HepG2 (cell line): ENCODE measurements around the gene METAP1D. TPM values are rescaled to one million over a fixed set of nuclear protein-coding genes. Genes with fewer than 3 reads are reported as not detected.

Experiments used
- CREB3 ChIP-seq: sonication (generic); formaldehyde crosslinking; IDR thresholded peaks from 2 replicates; pipeline ENCODE4 v1.5.0; 2020; ENCODE audit warnings: missing genetic modification reagents
- CSRNP2 ChIP-seq: sonication (generic); formaldehyde crosslinking; conservative IDR thresholded peaks from 2 replicates; pipeline ENCODE4 v1.8.0; 2022; ENCODE audit warnings: low read depth, missing genetic modification reagents
- GMEB1 ChIP-seq: sonication (generic); formaldehyde crosslinking; IDR thresholded peaks from 2 replicates; pipeline ENCODE4 v1.5.1; 2020; ENCODE audit warnings: missing genetic modification reagents, mild to moderate bottlenecking, borderline replicate concordance
- KAT8 ChIP-seq: IDR thresholded peaks from 2 replicates; pipeline ENCODE4 v1.6.1; 2016; ENCODE audit warnings: missing genetic modification reagents, missing compliant biosample characterization
- KDM5B ChIP-seq: sonication (generic); formaldehyde crosslinking; IDR thresholded peaks from 2 replicates; pipeline ENCODE4 v1.4.0; 2020; ENCODE audit warnings: missing genetic modification reagents, mild to moderate bottlenecking, borderline replicate concordance
- MTERF4 ChIP-seq: sonication (generic); formaldehyde crosslinking; IDR thresholded peaks from 2 replicates; pipeline ENCODE4 v1.8.0; 2023; ENCODE audit warnings: mild to moderate bottlenecking, missing genetic modification reagents
- MXI1 ChIP-seq: IDR thresholded peaks from 3 replicates; pipeline ENCODE4 v1.6.1; 2012; ENCODE audit warnings: low read depth, low read length, inconsistent platforms, borderline replicate concordance
- NCOA2 ChIP-seq: sonication (generic); formaldehyde crosslinking; IDR thresholded peaks from 2 replicates; pipeline ENCODE4 v1.8.0; 2022; ENCODE audit warnings: inconsistent platforms
- NCOR1 ChIP-seq: fragments of 200-600 bp; sonication (generic); IDR thresholded peaks from 2 replicates; pipeline ENCODE4 v1.7.0; 2017; ENCODE audit warnings: antibody characterized with exemption, low read length, borderline replicate concordance
- PHF21A ChIP-seq: sonication (generic); formaldehyde crosslinking; IDR thresholded peaks from 2 replicates; pipeline ENCODE4 v1.5.0; 2020; ENCODE audit warnings: mild to moderate bottlenecking, missing genetic modification reagents
- SYNCRIP ChIP-seq: fragments of 200-400 bp; formaldehyde crosslinking; IDR thresholded peaks from 2 replicates; pipeline ENCODE4 v1.6.1; 2018; ENCODE audit warnings: mild to moderate bottlenecking, low read depth, low read length; ENCODE audit not compliant: insufficient read depth
- TAF15 ChIP-seq: fragments of 200-400 bp; formaldehyde crosslinking; IDR thresholded peaks from one replicate; pipeline ENCODE4 v1.6.1; 2018; ENCODE audit warnings: mild to moderate bottlenecking, low read depth, low read length; ENCODE audit not compliant: poor library complexity, severe bottlenecking
- ZBTB20 ChIP-seq: sonication (generic); formaldehyde crosslinking; IDR thresholded peaks from 2 replicates; pipeline ENCODE4 v1.8.1; 2023; ENCODE audit warnings: missing genetic modification reagents, low read depth, mild to moderate bottlenecking, borderline replicate concordance
- ZNF160 ChIP-seq: sonication (generic); formaldehyde crosslinking; IDR thresholded peaks from 2 replicates; pipeline ENCODE4 v1.8.0; 2022; ENCODE audit warnings: mild to moderate bottlenecking, inconsistent platforms, missing genetic modification reagents
- ZNF256 ChIP-seq: sonication (generic); formaldehyde crosslinking; conservative IDR thresholded peaks from 2 replicates; pipeline ENCODE4 v1.4.0; 2020; ENCODE audit warnings: missing genetic modification reagents
- ZNF382 ChIP-seq: sonication (generic); formaldehyde crosslinking; IDR thresholded peaks from 2 replicates; pipeline ENCODE4 v1.5.0; 2020; ENCODE audit warnings: missing genetic modification reagents, mild to moderate bottlenecking, borderline replicate concordance
- ZNF558 ChIP-seq: sonication (generic); formaldehyde crosslinking; IDR thresholded peaks from 2 replicates; pipeline ENCODE4 v1.9.0; 2022; ENCODE audit warnings: mild to moderate bottlenecking, missing genetic modification reagents, borderline replicate concordance
- ZNF704 ChIP-seq: sonication (generic); formaldehyde crosslinking; IDR thresholded peaks from 2 replicates; pipeline ENCODE4 v1.8.1; 2023; ENCODE audit warnings: mild to moderate bottlenecking, inconsistent platforms, moderate library complexity, missing genetic modification reagents, borderline replicate concordance
- ZUFSP ChIP-seq: sonication (generic); formaldehyde crosslinking; IDR thresholded peaks from 2 replicates; pipeline ENCODE4 v1.9.0; 2021; ENCODE audit warnings: missing genetic modification reagents, mild to moderate bottlenecking, borderline replicate concordance
- polyA plus RNA-seq, 8 experiments: library from polyadenylated mRNA; depleted of rRNA in 3 of 8; stranded (reverse) in 7 of 8; unstranded in 1 of 8; fragments of >200 nt; fragmentation: Illumina TruSeq in 4 of 8; extraction: Trizol in 4 of 8; gene quantifications; 2 replicates each; pipeline versions ENCODE4 v1.2.1 to v1.2.3, GENCODE V29; 2011 to 2016; ENCODE audit warnings: low read depth in 4 of 8, missing spikeins in 1 of 8, mixed read lengths in 1 of 8; ENCODE audit not compliant: insufficient read depth in 1 of 8
- total RNA-seq, 5 experiments: library from RNA; depleted of rRNA; stranded (reverse); fragments of >200 nt; fragmentation: Illumina TruSeq; extraction: Trizol; gene quantifications; 2 replicates each; pipeline ENCODE4 v1.2.3, GENCODE V29; 2016; ENCODE audit warnings: low read depth in 1 of 5

The METAP1D gene
- total and polyA plus RNA-seq, 2 of the 13 experiments (the other 11 are each of a cell fraction or from before 2014, with no cell fraction given): 14.7 to 21.6 TPM

GRCh38 chr2:172102391-172103359 lies 102.9 kb downstream of the METAP1D start, which contains the start of gene DLX2 (continued):
- TF ChIP-seq CSRNP2 (no peak), ZNF704 (CRISPR knock-in tag) (peak; percentile 93; the same call in 1 of the 2 replicates), ZNF382 (no peak), MXI1 (peak; percentile 80; the same call in 1 of the 3 replicates), TAF15 (no peak), ZBTB20 (peak; percentile 82; the same call in 1 of the 2 replicates), SYNCRIP (no peak), CREB3 (CRISPR knock-in tag) (peak; percentile 98), GMEB1 (CRISPR knock-in tag) (no peak), ZNF558 (CRISPR knock-in tag) (no peak; the same call in 1 of the 2 replicates), ZUFSP (CRISPR knock-in tag) (no peak), ZNF256 (CRISPR knock-in tag) (peak; percentile 96), NCOA2 (CRISPR knock-in tag) (peak; percentile 52; the same call in 1 of the 2 replicates), KAT8 (CRISPR knock-in tag) (peak; percentile 69), ZNF160 (CRISPR knock-in tag) (peak; percentile 85), KDM5B (peak; percentile 97), MTERF4 (CRISPR knock-in tag) (peak; percentile 92), PHF21A (CRISPR knock-in tag) (peak; percentile 54; the same call in 1 of the 2 replicates), NCOR1 (no peak; the same call in 1 of the 2 replicates)
